Activated T-cell treated with anti-CD3 and anti-CD28 coated beads for 48 hours (primary cell): ENCODE measurements around the gene RIMBP2.

Experiments
- DNase-seq: peaks from one replicate; pipeline ENCODE4 v3.0.0-alpha.2; 2020; ENCODE audit warnings: low read depth

RIMBP2 gene

DNA sequence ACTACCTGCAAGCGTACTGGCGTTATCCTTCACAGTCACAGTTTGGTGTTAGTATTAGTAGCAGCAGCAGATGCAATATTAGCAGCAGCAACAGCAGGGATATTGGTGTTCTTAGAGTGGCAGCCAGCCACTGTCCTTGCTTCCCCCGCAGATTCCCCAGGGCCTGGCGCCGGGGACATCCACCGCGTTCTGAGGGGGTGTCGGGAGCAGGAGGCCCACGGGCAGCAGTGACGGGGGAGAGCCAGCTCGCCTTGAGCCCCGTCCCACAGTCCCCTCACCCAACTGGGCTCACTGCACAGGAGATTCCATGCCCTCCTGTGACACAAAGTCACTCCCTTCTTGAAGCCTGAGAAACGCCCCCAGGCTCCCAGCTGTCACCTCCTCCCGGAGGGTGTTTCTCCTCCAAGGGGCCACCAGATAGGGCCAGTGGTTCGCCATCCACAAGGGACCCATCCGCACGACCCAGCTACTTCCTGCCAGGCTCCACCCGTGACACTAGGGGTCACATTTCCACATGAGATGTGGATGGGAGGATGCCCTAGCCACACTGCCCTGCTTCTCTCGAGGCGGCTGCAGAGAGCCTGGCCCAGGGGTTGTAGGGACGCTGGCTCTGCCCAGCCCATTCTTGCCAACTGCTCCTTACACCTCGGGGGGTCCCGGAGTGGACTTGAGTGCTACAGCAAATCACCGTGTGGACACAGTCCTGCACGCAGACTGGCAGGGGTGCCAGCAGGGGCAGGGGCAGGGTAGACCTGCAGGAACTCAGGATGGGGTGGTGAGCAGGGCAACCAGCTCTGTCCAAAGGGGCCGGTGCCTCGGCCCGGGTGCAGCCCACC is 255.3 kb downstream of the RIMBP2 start:
- DNase-seq, result no peak

DNA sequence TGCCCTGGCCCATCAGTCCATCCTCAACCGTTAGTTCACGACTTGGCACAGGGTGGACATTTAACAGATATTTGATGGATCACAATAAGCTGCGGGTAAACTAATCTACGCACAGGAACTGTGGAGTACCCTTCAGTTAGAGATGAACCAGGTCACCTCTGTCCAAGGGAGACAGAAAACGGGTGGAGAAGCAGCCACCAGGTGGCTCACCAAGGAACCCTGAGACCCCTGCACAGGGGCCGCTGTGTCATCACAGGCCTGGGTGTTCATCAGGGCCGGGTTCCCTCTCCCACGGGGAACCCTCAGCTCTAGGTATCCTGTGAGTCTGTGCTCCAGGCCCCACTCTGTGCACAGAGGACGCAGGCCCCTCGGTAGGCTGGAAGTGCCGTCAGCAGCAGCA is 256.2 kb downstream of the RIMBP2 start:
- no peak for DNase-seq

DNA sequence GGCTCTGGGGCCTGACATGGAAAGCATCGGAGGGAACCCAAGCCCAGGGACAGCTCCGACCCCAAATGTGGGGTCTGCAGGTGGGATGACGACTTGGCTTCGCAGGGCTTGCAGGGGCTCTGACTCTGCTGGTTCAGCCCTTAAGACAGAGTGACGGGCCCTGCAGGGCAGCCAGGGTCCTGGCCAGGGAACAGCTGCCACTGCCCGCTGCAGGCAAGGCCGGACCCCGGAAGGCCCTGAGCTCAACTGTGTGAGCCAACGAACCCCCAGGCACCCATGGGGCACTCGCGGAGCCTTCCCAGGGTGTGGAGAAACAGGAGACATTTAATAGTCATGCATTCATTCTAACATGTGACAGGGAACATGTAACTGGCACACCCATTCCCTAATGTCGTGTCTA is 257.8 kb downstream of the RIMBP2 start:
- no peak for DNase-seq

DNA sequence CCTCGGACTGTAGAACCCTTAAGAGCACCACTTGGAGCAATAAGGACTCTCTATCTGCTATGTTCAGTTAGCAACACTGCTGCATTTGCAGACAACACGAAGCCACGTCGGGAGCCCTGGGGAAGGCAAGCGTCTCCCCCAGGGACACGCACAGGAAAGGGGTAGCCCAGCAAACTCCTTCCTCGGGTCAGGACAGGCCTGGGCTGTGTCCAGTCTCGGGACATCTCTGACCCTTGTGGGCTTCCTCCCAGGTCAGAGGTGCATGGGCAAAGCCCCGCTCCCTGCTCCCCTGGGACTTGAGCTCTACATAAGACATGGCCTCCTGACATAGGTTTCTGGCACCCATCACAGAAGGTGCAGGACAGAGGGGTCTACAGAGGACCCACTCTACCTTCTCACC is 258.9 kb downstream of the RIMBP2 start:
- DNase-seq, result no peak

DNA sequence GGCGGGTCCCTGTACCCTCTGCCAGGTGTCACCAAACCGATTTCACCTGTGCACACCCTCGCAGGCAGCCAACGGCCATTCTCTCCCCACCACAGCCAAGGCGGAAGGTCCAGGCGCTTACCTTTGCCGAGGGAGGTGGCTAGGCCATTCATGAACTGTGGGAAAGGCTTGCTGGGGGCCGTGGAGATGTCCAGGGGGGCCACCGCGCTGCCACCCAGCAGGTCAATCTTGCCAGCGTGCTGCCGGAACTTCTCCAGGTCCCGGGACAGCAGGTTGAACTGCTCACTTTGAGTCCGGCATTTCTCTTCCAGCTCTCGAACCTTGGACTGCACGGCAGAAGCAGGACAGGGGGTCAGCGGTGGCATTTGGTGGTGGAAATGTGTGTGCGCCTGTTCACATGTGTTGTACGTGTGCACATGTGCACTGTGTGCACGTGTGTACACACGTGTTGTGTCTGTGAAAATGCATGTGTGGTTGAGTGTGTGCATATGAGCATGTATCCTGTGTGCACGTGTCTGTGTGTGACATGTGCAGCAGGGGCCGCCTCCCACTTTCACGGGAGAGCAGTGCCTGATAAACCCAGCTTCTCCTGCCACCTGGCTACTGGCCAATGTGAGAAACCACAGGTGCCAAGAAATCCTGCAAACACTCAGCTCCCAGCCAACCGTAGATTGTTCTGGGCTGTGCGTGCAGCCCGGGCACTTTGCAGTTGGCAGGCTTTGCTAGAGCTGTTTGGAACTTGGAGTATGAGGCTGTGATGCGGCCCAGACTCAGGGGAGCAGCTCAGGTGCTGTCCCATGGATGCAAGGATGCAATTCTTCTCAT is 259.5 kb downstream of the RIMBP2 start:
- no peak for DNase-seq

DNA sequence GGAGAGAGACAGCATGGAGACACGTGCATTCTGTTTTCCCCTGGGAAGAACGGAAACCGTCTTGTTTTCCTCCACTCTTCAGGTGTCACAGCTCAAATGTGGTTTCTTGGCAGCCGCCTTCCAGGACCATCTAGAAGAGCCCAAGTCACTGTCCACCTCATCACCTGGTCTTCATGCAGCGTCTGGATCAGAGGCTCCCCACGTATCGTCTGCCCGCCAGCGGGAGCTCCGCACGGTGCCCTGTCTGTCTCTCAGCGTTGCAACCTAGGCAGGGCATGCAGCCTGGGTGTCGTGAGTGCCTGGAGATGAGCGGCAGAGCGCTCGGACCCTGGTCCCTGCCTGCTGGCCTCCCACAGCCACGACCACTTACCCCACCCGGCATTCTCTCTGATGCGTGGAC is 260.9 kb downstream of the RIMBP2 start:
- DNase-seq, result no peak

DNA sequence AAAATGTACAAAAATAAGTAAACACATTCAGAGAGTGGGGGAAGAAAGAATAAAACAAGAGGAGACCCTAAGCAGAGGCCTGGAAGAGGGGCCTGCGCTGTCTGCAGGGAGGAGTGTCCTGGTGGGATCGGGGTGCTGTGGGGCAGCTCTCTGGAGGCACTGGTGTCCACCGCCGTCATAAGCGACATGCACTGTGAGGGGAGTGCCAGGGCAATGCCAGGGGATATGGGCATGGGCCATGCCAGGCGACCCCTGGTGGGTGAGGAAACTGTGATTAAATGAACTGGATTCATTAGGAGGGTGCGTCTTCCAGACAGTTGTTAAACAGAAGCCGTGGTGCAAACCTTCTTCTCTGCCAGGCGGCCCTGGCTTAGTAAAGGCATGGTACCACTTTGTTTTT is 261.8 kb downstream of the RIMBP2 start:
- DNase-seq, result no peak

DNA sequence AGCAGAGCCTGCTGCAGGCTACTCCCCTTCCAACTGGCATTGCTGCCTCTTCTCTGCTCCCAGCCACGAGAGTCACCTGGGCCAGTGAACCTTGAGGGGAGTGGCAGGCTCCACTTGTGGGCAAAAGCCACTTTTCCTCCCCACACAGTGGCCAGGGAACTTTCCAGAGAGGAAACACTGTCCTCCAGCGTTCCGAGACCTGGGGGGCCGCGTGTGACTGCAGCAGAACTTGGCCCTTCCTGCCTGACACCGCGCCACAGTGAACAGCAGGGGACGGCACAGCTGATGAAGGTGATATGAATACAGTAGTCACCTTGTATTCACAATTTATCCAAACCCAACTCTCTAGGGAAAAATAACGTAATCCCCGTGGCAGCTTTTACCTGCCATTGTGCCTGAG is 263.6 kb downstream of the RIMBP2 start:
- DNase-seq, result no peak

DNA sequence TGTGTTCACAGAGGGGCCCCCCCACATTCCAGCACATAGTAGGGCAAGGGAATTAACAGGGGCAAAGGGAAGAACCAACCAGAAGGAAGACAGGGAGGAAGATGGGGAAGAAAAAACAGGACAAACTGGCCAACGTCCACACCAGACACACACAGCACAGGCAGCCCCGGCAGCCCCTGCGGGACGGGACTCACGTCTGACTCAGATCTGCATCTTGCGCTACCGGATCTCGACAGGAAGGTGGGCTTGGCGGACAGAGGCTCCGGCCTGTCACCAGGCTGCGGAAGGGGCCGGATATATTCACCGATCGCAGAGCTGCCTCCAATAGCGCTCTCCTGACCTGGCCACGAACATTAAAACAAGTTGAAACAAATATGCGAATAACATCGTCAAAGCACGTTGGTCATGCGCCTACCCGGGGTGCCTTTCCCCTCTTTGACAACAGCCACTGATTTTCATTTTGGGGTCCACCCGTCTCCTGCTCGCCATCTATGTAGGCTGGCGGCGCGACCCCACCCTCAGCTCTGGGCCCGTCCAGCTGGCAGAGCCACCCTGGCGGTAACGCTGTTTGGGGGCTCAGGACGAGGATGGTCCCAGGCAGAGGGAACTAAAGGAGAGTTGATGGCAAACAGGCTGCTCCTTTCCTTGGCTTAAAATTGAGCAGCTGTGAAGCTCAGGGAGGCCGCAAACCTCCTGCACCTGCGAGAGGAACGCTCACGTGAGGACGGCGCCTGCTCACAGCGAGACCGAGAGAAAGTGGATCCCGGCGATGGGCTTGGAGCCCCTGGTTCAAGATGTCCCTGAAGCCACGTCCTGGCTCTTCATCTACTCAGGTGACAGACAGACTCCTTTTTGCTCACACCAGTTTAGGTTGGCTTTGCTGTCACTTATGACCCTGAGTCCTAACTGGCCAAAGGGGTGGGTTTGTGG is 264.8 kb downstream of the RIMBP2 start:
- DNase-seq, result no peak

DNA sequence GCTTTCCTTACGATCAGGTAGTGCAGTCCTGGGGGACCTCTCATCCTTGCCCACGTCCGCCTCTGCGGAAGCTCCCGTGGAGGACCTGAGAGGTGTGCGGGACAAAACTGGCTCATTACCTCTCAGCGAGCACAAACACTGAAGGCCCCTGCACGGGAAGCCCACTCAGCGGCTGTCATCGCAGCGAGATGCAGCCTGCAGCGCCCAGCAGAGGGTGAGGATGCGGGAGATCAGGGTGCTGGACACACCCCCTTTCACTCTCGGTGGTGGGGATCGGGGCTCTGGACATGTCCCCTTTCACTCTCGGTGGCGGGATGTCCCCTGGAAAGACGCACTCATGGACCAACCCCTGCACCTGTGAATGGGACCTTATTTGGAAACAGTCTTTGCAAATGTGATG is 266.8 kb downstream of the RIMBP2 start:
- no peak for DNase-seq

DNA sequence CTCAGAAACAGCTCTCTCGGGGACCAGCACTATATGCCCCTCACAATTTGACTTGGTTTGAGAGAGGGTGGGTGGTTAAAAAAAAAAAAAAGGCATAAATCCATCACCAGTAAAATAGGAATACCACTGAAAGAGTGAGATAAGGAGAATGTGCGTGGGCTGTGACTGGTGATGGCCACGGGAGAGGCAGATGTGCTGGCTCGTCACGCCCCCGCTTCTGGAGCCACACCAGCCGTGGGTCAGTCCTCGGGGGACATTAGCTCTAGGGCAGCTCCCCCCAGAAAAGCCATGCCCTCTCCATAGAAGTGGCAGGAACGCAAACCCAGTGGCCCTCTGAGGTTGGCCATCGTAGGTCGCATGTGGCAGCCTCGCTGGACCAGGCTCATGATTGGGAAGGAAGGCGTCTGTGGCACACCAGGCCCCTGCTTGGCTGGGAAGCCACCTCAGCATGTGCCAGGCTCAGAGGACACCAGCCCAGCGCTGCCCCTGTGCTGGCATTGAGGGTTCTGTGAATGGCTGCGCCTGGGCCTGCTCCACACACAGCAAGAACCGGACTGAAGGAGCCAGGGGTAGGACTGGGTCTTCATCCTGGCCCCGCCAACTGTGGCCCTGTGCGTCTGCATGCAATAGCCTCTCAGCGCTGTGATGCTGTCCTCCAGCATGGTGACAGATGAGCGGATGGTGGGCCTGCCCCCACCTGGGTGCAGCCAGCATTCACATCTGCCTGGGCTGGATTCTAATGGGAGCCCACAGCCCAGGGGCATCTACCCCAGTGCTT is 267.9 kb downstream of the RIMBP2 start:
- DNase-seq, result no peak

DNA sequence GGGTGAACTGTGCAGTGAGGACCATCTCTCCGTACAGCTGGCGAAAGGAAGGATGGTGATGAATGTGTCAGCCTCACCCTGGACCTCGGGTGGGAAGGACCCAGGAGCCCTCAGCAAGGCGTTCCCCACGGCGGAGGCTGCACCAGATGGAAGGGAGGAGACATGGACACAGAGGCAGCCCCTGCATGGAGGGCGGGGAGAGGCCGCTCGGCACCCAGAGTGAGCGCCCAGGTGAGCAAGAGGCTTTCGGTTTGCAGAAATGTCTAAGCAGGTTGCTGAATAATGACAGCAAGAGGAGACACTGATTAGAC is 268.5 kb downstream of the RIMBP2 start:
- no peak for DNase-seq

DNA sequence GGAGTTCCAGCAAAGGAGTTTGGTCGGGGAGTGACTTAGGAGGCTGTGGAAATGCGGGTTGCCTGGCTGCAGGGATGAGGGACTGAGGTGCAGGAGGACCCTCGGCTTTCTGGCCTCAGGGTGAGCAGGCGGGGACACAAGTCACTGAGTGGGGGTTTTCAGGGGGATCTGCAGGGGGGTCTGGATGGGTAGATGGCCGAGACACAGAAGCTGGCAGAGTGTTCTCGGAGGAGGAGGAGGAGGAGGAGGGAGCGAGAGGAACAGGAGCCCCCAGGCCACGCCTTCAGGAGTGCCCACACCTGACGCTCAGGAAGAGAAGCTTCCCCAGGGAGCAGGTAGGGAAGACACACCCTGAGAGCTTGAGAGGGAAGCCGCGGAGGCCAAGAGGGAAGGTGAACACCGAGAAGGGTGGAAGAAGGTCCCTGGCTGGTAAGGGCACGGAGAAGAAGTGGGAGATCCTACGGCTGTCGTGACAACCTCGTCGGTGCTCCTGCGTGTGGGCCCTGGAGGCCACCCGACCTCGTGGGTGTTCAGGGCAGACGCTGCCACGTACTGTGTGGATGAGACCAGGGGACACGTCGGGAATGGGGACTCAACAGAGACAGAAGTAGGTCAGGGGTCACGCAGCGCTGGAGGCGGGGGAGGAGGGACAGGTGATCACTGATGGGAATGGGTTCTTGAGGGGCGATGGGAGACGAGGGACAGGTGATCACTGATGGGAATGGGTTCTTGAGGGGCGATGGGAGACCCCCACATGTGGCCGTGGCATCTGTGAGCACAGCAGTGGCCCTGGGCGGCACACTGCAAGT is 269.0 kb downstream of the RIMBP2 start:
- DNase-seq, result no peak

DNA sequence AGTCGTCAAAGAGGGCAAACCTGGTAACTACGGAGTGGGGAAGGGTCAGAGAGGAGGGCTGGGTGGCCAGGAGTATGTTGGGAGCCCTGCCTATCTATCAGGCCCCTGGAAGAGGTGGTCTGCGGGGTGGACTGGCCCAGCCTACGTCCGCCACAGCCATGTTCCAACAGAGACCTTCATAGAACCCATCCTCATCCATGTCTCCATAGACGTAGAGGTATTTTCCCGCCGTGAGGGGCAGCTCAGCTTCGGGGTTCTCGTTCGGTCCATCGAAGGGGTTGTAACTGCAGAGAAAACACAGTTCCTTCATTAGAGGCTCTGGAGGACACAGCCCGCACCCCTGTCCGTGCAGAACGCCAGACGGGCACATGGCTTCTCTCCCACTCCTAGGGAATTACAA is 271.1 kb downstream of the RIMBP2 start:
- DNase-seq, result no peak

DNA sequence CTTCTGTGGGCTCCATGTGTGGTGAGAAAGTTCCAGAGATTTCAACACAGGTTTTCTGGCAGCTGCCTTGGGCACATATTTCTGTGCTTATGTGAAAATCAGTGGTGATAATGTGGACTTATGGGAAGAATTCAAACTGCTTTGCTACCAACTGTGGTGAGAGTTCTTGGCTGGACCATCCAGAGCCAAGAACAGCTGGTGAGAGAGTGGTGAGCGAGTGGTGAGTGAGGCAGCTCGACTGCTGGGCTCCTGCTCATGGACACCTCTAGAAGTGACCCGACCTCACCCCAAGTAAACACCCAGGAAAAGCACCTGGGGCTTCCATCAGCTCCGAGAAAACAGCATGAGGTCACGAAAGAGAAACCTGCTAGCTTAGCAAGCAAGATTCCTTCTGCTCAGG is 272.0 kb downstream of the RIMBP2 start:
- DNase-seq, result no peak

DNA sequence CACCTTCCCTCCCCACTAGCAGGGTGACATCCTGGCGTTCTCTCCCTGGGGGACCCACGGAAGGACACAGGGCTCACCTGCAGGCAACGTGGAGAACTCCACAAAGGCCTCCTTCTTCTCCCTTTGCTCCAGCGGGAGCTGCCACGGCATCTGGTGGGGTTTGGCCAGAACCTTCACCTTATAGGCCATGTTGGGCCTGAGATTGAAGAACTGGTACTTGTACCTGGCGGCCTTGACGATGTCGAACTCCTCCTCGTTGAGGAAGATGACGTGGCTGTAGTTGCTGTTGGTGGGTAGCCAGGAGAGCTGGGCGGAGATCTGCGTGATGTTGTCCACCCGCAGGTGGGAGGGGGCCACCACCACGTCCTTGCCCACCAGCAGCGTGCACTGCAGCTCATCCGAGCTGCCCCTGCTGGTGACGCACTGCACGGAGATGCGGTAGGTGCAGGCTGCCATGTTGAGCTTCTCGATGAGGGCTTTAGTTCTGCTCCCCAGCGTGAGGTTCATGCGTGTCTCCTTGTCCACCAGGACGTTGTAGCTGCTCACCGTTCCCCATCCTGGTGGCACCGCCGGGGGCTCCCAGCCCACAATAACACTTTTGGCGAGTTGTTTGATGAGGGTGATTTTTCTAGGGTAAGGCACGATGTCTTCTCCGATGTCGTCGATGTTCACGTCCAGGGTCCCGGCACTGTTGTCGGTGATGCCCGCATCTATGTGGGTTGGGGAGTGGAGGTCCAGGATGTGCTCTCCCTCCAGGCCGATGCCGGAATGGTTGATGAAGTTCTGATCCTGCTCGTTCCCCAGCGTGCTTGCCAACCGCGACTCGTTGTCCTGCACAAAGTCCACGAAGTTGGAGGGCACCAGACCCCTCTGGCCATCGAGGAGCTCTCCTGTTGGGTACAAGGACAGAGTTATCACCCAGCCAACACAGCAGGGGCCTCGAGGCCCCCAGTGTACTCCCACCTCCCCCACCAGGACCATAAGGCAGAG is 274.0 kb downstream of the RIMBP2 start:
- no peak for DNase-seq

DNA sequence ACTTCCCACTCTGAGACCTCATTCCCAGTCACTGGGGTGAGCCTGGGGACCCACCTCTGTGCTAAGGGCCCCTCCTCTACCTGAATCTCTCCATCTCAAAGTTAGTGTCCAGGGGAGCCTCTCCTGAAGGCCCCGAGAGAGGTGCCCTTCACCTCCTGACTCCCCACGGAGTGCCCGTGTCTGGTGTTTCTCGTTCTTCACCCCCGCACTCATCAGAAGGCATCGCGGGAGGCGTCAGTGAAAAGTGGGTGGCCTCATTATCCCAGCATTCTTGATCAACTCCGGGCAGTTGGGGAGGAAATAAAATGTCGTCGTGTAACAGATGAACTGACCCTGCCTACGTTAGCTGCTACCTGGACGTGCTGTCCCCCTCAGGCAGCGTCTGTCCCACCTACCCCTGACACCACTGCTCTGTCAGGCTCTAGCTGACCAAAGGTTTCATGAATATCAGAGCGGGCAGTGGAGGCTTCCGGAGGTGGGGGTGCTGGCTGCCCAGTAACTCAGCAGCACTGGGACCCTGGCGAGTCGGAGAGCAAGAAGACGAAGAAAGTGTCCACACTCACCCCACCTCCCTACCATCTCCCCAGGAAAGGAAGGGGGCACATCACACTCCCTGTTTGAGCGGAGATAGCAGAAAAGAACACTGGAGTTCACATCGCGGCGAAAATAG is 275.6 kb downstream of the RIMBP2 start:
- DNase-seq, result no peak

DNA sequence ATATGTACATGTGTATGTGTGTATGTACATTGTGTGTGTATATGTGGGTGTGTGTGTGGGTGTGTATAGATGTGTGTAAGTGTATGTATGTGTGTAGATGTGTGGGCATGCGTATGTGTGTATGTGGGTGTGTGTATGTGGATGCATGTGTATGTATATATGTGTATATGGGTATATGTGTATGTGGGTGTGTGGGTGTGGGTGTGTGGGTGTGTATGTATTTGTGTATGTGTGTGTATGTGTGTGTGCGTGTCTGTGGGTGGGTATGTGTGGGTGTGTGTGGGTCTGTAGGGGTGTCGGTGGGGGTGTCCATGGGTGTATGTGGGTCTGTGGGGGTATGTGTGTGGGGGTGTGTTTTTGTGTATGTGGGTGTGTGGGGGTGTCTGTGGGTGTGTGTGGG is 276.8 kb downstream of the RIMBP2 start:
- DNase-seq, result no peak

DNA sequence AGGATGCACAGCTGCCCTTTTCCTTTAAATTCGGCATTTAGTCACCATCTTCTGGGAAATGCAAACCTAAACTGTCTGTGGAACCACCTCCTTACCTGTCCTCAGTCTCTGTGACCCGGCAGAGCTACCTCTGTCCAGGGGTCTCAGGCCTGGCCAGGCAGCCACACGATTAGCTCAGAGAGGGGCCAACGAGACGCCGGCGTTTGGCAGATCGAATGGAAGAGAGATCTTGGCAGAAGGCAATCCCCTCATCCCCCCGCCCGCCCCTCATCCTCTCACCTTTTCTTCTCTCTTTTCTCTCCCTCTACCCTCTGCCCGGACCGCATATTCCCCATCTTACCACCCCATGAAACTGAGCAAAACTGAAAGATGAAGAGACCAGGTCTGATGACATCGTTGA is 277.4 kb downstream of the RIMBP2 start:
- no peak for DNase-seq
